ENCODE results near the gene PEX11A.
A peak's percentile ranks its signal among the peaks of the same experiment; 100 is the strongest.

The PEX11A gene

GRCh38 chr15:89648106-89649012 lies 42.2 kb downstream of the PEX11A start:
- DNase-seq: no peak

DNA sequence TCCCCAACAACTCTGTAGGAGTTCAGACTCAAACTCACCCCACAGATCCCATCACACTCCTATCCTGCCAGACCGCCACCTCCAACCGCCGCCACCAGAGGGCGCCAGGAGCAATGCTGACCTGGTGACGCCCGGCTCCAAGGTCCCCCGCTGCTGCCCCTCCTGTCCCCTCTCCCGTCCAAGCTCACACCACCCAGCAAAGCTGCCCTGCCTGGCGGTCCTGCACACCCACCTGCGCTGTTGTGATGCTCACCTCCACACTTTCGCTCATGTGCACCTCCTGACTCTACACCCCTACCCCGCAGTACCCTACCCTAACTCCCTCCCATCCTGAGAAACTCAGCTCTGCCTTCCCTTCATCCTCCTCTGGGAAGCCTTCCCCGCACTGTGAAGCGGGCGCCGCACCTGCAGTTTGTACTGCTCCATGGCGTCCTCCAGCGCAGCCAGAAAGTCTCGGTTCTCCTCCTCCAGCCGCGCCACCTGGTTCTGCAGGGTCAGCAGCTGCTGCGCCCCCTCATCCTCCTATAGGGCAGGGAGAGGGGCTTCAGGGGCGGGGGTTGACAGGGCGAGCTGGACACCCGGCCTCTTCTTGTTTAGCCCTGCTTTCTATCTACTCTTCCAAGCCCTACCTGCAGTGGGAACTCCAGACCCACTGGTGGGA lies 43.2 kb downstream of the PEX11A start:
- Histone ChIP-seq H3K4me1 (ENCODE audit: control insufficient read depth, insufficient read depth, low read length, poor library complexity, severe bottlenecking) (no peaks in the 10 kb centered on the region), H3K9me3 (ENCODE audit: control insufficient read depth, low read length) (no peaks in the 10 kb centered on the region), H3K27ac (ENCODE audit: insufficient read depth, low read length, poor library complexity, severe bottlenecking) (no peak overlapping the region), H3K4me3 (ENCODE audit: insufficient read depth, low read depth, low read length, poor library complexity, severe bottlenecking) (no peak overlapping the region), H3K27me3 (replicated peaks; ENCODE audit: control insufficient read depth, insufficient read depth, low read length, poor library complexity, severe bottlenecking) (peaks cover 2% of the 10 kb centered on the region), H3K36me3 (ENCODE audit: control insufficient read depth, insufficient read depth, low read length) (no peaks in the 10 kb centered on the region)
- peak in 2 of 3 donors; percentile 16 to 27 for DNase-seq

More at GRCh38 chr15:89648106-89649012, 42.2 kb downstream of the PEX11A start:
- Histone ChIP-seq H3K27ac (ENCODE audit: insufficient read depth, low read length, poor library complexity, severe bottlenecking) (no peak overlapping the region), H3K4me1 (ENCODE audit: control insufficient read depth, insufficient read depth, low read length, poor library complexity, severe bottlenecking) (no peaks in the 10 kb centered on the region), H3K36me3 (ENCODE audit: control insufficient read depth, insufficient read depth, low read length) (no peaks in the 10 kb centered on the region), H3K4me3 (ENCODE audit: insufficient read depth, low read depth, low read length, poor library complexity, severe bottlenecking) (no peak overlapping the region), H3K27me3 (replicated peaks; ENCODE audit: control insufficient read depth, insufficient read depth, low read length, poor library complexity, severe bottlenecking) (peaks cover 4% of the 10 kb centered on the region), H3K9me3 (ENCODE audit: control insufficient read depth, low read length) (no peaks in the 10 kb centered on the region)

- Histone ChIP-seq H3K9me3 (ENCODE audit: control insufficient read depth, low read length) (no peaks in the 10 kb centered on the region), H3K36me3 (ENCODE audit: control insufficient read depth, insufficient read depth, low read length) (no peaks in the 10 kb centered on the region)
- no peak for DNase-seq
Measured at GRCh38 chr15:89646416-89647141, 44.0 kb downstream of the PEX11A start.

DNA sequence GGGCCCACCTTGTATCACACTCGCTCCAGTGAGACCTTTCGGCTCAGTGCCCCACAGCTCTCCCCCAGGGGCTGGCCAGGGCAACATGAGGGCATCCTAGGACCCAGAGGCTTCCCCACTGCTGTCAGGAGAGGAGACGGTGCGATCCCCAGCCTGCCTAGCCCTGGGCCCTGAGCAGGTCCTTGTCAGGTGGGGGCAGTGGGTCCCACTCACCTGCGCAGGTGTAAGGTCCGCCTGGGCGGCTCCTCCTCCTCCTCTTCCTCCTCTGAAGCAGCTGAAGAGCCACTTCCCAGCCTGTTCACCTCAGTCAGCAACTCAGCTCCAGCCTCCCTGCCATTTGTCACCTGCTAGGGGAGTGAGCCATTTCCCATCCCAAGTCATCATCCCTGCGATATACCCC lies 44.9 kb downstream of the PEX11A start:
- Histone ChIP-seq H3K4me3 (ENCODE audit: insufficient read depth, low read depth, low read length, poor library complexity, severe bottlenecking) (no peak overlapping the region), H3K27me3 (replicated peaks; ENCODE audit: control insufficient read depth, insufficient read depth, low read length, poor library complexity, severe bottlenecking) (no peaks in the 10 kb centered on the region), H3K4me1 (ENCODE audit: control insufficient read depth, insufficient read depth, low read length, poor library complexity, severe bottlenecking) (no peaks in the 10 kb centered on the region), H3K27ac (ENCODE audit: insufficient read depth, low read length, poor library complexity, severe bottlenecking) (no peak overlapping the region), H3K36me3 (ENCODE audit: control insufficient read depth, insufficient read depth, low read length) (no peaks in the 10 kb centered on the region), H3K9me3 (ENCODE audit: control insufficient read depth, low read length) (no peaks in the 10 kb centered on the region)
- DNase-seq: no peak

More at GRCh38 chr15:89646416-89647141, 44.0 kb downstream of the PEX11A start:
- no peaks in the 10 kb centered on the region for H3K27me3 ChIP-seq (replicated peaks; ENCODE audit: control insufficient read depth, insufficient read depth, low read length, poor library complexity, severe bottlenecking)
- H3K4me1 ChIP-seq (ENCODE audit: control insufficient read depth, insufficient read depth, low read length, poor library complexity, severe bottlenecking): no peaks in the 10 kb centered on the region
- H3K4me3 ChIP-seq (ENCODE audit: insufficient read depth, low read depth, low read length, poor library complexity, severe bottlenecking): no peak overlapping the region
- no peak overlapping the region for H3K27ac ChIP-seq (ENCODE audit: insufficient read depth, low read length, poor library complexity, severe bottlenecking)

DNA sequence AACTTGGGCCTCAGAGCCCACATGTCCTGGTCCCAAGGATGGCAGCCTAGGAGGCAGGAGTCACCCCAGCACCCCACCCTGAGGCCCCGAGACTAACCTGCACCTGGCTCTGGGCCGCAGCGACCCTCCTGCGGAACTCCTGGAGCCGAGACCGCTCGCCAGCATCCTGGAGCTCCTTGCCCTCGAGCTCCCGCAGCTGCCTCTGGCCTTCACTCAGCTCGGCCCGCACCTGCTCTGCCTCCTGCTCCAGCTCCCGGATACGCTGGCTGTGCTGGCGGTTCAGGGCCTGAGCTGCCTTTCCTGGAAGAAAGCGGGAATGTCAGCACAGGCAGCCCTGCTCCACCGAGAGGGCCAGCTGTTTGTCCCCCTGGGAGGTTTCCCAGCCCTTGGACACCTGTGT lies 48.4 kb downstream of the PEX11A start:
- H3K36me3 ChIP-seq (ENCODE audit: control insufficient read depth, insufficient read depth, low read length): no peaks in the 10 kb centered on the region
- no peaks in the 10 kb centered on the region for H3K9me3 ChIP-seq (ENCODE audit: control insufficient read depth, low read length)
- DNase-seq: no peak
- H3K27ac ChIP-seq (ENCODE audit: insufficient read depth, low read length, poor library complexity, severe bottlenecking): no peak overlapping the region
- H3K4me3 ChIP-seq (ENCODE audit: insufficient read depth, low read depth, low read length, poor library complexity, severe bottlenecking): no peak overlapping the region
- no peaks in the 10 kb centered on the region for H3K27me3 ChIP-seq (replicated peaks; ENCODE audit: control insufficient read depth, insufficient read depth, low read length, poor library complexity, severe bottlenecking)
- H3K4me1 ChIP-seq (ENCODE audit: control insufficient read depth, insufficient read depth, low read length, poor library complexity, severe bottlenecking): no peaks in the 10 kb centered on the region

DNA sequence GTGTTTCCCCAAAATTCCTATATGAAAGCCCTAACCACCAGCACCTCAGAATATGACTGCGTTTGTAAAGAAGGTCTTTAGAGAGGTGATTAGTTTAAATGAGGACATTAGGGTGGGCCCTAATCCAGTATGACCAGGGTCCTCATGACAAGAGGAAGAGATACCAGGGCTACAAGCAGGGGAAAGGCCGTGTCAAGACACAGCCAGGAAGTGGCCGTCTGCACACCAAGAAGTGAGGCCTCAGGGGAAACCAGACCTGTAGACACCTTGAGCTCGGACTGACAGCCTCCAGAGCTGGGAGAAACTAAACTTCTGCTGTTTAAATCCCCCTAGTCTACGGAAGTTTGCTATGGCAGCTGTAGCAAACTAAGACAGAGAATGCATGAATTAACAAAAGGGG lies 49.5 kb downstream of the PEX11A start:
- H3K27me3 ChIP-seq (replicated peaks; ENCODE audit: control insufficient read depth, insufficient read depth, low read length, poor library complexity, severe bottlenecking): no peaks in the 10 kb centered on the region
- no peaks in the 10 kb centered on the region for H3K9me3 ChIP-seq (ENCODE audit: control insufficient read depth, low read length)
- H3K36me3 ChIP-seq (ENCODE audit: control insufficient read depth, insufficient read depth, low read length): no peaks in the 10 kb centered on the region
- H3K4me3 ChIP-seq (ENCODE audit: insufficient read depth, low read depth, low read length, poor library complexity, severe bottlenecking): no peak overlapping the region
- no peaks in the 10 kb centered on the region for H3K4me1 ChIP-seq (ENCODE audit: control insufficient read depth, insufficient read depth, low read length, poor library complexity, severe bottlenecking)
- no peak for DNase-seq
- no peak overlapping the region for H3K27ac ChIP-seq (ENCODE audit: insufficient read depth, low read length, poor library complexity, severe bottlenecking)

GRCh38 chr15:89640245-89640644 lies 50.3 kb downstream of the PEX11A start:
- Histone ChIP-seq H3K9me3 (ENCODE audit: control insufficient read depth, low read length) (no peaks in the 10 kb centered on the region), H3K27ac (ENCODE audit: insufficient read depth, low read length, poor library complexity, severe bottlenecking) (no peak overlapping the region), H3K27me3 (replicated peaks; ENCODE audit: control insufficient read depth, insufficient read depth, low read length, poor library complexity, severe bottlenecking) (no peaks in the 10 kb centered on the region), H3K36me3 (ENCODE audit: control insufficient read depth, insufficient read depth, low read length) (no peaks in the 10 kb centered on the region), H3K4me1 (ENCODE audit: control insufficient read depth, insufficient read depth, low read length, poor library complexity, severe bottlenecking) (no peaks in the 10 kb centered on the region), H3K4me3 (ENCODE audit: insufficient read depth, low read depth, low read length, poor library complexity, severe bottlenecking) (no peak overlapping the region)
- no peak for DNase-seq

DNA sequence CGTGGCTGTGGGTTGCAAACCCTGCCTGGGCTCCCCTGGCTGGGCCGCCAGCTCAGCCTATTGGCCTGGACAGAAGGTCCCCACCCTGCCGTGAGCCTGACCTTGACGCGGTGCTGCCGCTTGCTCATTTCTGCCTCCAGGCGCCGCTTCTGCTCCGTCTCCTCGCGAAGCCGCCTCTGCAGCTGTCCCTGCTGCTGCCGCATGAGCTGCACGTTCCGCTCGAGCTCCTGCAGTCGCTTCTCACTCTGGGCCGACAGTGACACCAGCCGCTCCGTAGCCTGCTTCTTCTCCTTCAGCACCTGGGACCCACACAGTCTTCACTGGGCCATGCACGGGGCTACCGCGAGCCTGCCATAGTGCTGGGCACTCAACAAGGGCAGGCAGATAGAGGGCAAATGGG lies 57.0 kb downstream of the PEX11A start:
- Histone ChIP-seq H3K4me3 (ENCODE audit: insufficient read depth, low read depth, low read length, poor library complexity, severe bottlenecking) (no peak overlapping the region), H3K4me1 (ENCODE audit: control insufficient read depth, insufficient read depth, low read length, poor library complexity, severe bottlenecking) (no peaks in the 10 kb centered on the region), H3K27me3 (replicated peaks; ENCODE audit: control insufficient read depth, insufficient read depth, low read length, poor library complexity, severe bottlenecking) (no peaks in the 10 kb centered on the region), H3K36me3 (ENCODE audit: control insufficient read depth, insufficient read depth, low read length) (no peaks in the 10 kb centered on the region), H3K9me3 (ENCODE audit: control insufficient read depth, low read length) (no peaks in the 10 kb centered on the region), H3K27ac (ENCODE audit: insufficient read depth, low read length, poor library complexity, severe bottlenecking) (no peak overlapping the region)
- no peak for DNase-seq

DNA sequence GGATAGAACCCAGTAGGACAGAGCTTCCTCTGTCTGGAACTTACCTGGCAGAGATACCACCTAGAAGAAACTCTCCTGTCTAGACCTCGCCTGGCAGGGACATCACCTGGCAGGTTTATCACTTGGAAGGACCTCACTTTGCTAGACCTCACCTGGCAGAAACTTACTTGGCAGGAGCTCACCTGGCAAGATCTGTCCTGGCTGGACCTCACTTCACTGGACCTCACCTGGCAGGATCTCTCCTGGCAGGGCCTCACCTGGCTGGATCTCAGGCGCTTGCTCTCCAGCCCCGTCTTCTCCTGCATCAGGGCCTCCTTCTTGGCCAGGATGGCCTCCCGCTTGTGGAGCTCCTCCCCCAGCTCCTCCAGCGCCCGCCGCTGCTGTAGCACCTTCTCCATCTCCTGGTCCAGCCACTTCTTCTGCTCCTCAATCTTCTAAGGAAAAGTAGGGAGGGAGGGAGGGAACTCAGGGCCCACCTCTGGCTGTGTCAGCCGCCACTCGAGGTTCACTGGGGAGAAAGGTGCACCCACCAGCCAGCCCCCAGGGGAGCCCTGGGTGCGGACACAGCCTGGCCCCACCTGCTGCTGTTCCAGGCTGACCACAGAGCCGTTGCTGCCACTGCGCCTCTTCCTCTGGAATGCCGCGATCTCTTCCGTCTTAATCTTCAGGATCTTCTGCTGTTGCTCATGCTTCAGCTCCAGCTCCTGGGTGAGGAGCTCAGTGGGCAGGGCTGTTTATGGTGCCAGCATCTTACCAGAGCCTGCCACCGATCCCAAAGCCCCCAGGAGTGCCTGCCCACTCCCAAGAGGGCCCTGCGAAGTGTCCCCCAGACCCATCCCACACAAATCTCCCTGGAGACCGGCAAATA lies 57.8 kb downstream of the PEX11A start:
- DNase-seq: no peak
- no peaks in the 10 kb centered on the region for H3K4me1 ChIP-seq (ENCODE audit: control insufficient read depth, insufficient read depth, low read length, poor library complexity, severe bottlenecking)
- no peaks in the 10 kb centered on the region for H3K27me3 ChIP-seq (replicated peaks; ENCODE audit: control insufficient read depth, insufficient read depth, low read length, poor library complexity, severe bottlenecking)
- H3K27ac ChIP-seq (ENCODE audit: insufficient read depth, low read length, poor library complexity, severe bottlenecking): no peak overlapping the region
- H3K4me3 ChIP-seq (ENCODE audit: insufficient read depth, low read depth, low read length, poor library complexity, severe bottlenecking): no peak overlapping the region
- H3K9me3 ChIP-seq (ENCODE audit: control insufficient read depth, low read length): no peaks in the 10 kb centered on the region
- H3K36me3 ChIP-seq (ENCODE audit: control insufficient read depth, insufficient read depth, low read length): no peaks in the 10 kb centered on the region

All from effector memory CD4-positive, alpha-beta T cell (primary cell).